ENCODE results near the gene ATG13.

DNA sequence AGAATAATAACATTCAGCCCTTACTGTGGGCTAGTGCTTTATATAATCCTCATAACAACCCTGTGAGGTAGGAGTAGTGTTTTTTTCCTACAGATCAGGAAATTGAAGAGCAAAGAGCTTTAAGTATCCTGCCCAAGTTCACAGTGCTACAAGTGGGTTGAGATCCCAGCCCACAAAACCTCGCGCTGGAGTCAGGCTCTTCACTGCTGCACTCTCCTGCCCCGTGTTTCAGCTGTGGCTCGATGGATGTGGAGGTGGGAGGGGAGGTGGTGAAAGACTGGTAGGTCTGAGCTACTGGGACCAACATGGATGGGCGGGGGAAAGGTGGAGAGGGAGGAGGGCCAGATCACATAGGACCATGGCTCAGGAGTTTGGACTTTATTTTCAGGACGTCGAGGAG, 89.5 kb downstream of the ATG13 start:
- TF ChIP-seq, protein P1, sequence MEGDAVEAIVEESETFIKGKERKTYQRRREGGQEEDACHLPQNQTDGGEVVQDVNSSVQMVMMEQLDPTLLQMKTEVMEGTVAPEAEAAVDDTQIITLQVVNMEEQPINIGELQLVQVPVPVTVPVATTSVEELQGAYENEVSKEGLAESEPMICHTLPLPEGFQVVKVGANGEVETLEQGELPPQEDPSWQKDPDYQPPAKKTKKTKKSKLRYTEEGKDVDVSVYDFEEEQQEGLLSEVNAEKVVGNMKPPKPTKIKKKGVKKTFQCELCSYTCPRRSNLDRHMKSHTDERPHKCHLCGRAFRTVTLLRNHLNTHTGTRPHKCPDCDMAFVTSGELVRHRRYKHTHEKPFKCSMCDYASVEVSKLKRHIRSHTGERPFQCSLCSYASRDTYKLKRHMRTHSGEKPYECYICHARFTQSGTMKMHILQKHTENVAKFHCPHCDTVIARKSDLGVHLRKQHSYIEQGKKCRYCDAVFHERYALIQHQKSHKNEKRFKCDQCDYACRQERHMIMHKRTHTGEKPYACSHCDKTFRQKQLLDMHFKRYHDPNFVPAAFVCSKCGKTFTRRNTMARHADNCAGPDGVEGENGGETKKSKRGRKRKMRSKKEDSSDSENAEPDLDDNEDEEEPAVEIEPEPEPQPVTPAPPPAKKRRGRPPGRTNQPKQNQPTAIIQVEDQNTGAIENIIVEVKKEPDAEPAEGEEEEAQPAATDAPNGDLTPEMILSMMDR (IDR thresholded peaks at IDR 0.05; ENCODE audit: low read length) = no peak
- no peak for TF ChIP-seq EZH2 (IDR thresholded peaks at IDR 0.05; ENCODE audit: borderline replicate concordance, low read length)

Data from OCI-LY1 (cell line).